A549 (cell line): ENCODE measurements around the gene MTARC1.

Source experiments
- CHD4 ChIP-seq: fragments of 200-600 bp; sonication (generic); IDR thresholded peaks from 2 replicates; pipeline ENCODE4 v1.6.1; 2016; ENCODE audit warnings: antibody characterized with exemption, mild to moderate bottlenecking, borderline replicate concordance
- EP300 ChIP-seq, 2 experiments: fragments of >200 bp; sonication (Bioruptor Twin); formaldehyde crosslinking; IDR thresholded peaks; 2 replicates in 1 of 2; 3 replicates in 1 of 2; pipeline ENCODE4 v1.6.1; 2016 to 2017
- JUN ChIP-seq, 2 experiments: fragments of >200 bp; sonication (Bioruptor Twin); formaldehyde crosslinking; IDR thresholded peaks; 2 replicates in 1 of 2; 3 replicates in 1 of 2; pipeline ENCODE4 v1.6.1; 2016 to 2017
- MAFK ChIP-seq: fragments of 450-650 bp; IDR thresholded peaks from 2 replicates; pipeline ENCODE4 v1.6.1; 2014; ENCODE audit not compliant: partially characterized antibody
- POLR2AphosphoS2 ChIP-seq: conservative IDR thresholded peaks from 2 replicates; pipeline ENCODE4 v1.6.1; 2012; ENCODE audit warnings: low read length, improper control_type of control experiment, inconsistent platforms
- RFX5 ChIP-seq: fragments of 450-650 bp; IDR thresholded peaks from 2 replicates; pipeline ENCODE4 v1.7.1; 2014; ENCODE audit warnings: antibody characterized with exemption, mild to moderate bottlenecking, moderate library complexity
- RNF2 ChIP-seq: fragments of 200-600 bp; sonication (generic); IDR thresholded peaks from 2 replicates; pipeline ENCODE4 v1.6.1; 2016; ENCODE audit warnings: low read depth, mild to moderate bottlenecking, antibody characterized with exemption, moderate library complexity, borderline replicate concordance
- TF ChIP-seq, protein P1 (sequence below): fragments of >200 bp; sonication (Bioruptor Twin); formaldehyde crosslinking; IDR thresholded peaks from 3 replicates; pipeline ENCODE4 v1.5.1; 2016
- TF ChIP-seq, protein P2 (sequence below): fragments of 450-650 bp; IDR thresholded peaks from 2 replicates; pipeline ENCODE4 v1.6.1; 2014; ENCODE audit warnings: antibody characterized with exemption

DNA sequence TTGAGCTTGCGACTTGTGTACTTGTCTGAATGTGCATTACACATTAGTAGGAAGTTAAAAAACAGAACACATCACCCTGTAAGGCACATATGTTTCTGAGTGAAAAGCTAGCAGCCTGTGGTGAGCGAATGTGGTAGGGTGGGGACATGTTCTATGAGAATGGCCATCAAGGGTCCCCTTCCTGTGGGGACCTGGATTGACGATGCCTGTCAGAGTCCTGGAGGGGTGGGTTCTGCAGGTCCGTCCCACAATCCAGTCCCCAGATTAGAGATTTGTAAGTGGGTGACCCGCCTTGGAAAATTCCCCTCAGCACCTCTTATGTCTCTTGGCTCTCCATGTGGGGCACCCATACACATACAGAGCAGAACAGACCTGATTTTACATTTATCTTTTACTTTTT is 40.0 kb downstream of the MTARC1 start:
- TF ChIP-seq, protein P1, sequence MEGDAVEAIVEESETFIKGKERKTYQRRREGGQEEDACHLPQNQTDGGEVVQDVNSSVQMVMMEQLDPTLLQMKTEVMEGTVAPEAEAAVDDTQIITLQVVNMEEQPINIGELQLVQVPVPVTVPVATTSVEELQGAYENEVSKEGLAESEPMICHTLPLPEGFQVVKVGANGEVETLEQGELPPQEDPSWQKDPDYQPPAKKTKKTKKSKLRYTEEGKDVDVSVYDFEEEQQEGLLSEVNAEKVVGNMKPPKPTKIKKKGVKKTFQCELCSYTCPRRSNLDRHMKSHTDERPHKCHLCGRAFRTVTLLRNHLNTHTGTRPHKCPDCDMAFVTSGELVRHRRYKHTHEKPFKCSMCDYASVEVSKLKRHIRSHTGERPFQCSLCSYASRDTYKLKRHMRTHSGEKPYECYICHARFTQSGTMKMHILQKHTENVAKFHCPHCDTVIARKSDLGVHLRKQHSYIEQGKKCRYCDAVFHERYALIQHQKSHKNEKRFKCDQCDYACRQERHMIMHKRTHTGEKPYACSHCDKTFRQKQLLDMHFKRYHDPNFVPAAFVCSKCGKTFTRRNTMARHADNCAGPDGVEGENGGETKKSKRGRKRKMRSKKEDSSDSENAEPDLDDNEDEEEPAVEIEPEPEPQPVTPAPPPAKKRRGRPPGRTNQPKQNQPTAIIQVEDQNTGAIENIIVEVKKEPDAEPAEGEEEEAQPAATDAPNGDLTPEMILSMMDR: no peak
- TF ChIP-seq POLR2AphosphoS2 (no peak), RFX5 (no peak), RNF2 (no peak), CHD4 (no peak), EP300 (IDR thresholded peaks at IDR 0.05) (no peak), MAFK (no peak), JUN (IDR thresholded peaks at IDR 0.05) (no peak)
- TF ChIP-seq, protein P2, sequence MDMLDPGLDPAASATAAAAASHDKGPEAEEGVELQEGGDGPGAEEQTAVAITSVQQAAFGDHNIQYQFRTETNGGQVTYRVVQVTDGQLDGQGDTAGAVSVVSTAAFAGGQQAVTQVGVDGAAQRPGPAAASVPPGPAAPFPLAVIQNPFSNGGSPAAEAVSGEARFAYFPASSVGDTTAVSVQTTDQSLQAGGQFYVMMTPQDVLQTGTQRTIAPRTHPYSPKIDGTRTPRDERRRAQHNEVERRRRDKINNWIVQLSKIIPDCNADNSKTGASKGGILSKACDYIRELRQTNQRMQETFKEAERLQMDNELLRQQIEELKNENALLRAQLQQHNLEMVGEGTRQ: no peak
